IPS-20b (cell line): ENCODE data around the gene PKN3.

ENCODE experiments used
- H3K27ac ChIP-seq: one replicate; pipeline ENCODE4 v1.5.1; 2013; ENCODE audit warnings: low read length
- H3K27me3 ChIP-seq: 2 replicates; pipeline ENCODE4 v1.6.1; 2013; ENCODE audit warnings: mild to moderate bottlenecking, low read length, inconsistent platforms; ENCODE audit not compliant: insufficient read depth
- H3K36me3 ChIP-seq: 2 replicates; pipeline ENCODE4 v1.6.1; 2013; ENCODE audit warnings: low read depth, mild to moderate bottlenecking, inconsistent platforms, low read length, moderate library complexity; ENCODE audit not compliant: insufficient read depth
- H3K4me1 ChIP-seq: 2 replicates; pipeline ENCODE4 v1.6.1; 2013; ENCODE audit warnings: mild to moderate bottlenecking, control low read depth, inconsistent platforms, low read length, moderate library complexity; ENCODE audit not compliant: insufficient read depth
- H3K4me3 ChIP-seq: 2 replicates; pipeline ENCODE4 v1.5.1; 2013; ENCODE audit warnings: mild to moderate bottlenecking, low read length, inconsistent platforms
- H3K9ac ChIP-seq: 2 replicates; pipeline ENCODE4 v1.6.1; 2013; ENCODE audit warnings: low read depth, mild to moderate bottlenecking, inconsistent platforms, low read length, moderate library complexity
- H3K9me3 ChIP-seq: 2 replicates; pipeline ENCODE4 v1.6.1; 2013; ENCODE audit warnings: mild to moderate bottlenecking, low read depth, low read length, inconsistent platforms; ENCODE audit not compliant: insufficient read depth

PKN3 gene

DNA sequence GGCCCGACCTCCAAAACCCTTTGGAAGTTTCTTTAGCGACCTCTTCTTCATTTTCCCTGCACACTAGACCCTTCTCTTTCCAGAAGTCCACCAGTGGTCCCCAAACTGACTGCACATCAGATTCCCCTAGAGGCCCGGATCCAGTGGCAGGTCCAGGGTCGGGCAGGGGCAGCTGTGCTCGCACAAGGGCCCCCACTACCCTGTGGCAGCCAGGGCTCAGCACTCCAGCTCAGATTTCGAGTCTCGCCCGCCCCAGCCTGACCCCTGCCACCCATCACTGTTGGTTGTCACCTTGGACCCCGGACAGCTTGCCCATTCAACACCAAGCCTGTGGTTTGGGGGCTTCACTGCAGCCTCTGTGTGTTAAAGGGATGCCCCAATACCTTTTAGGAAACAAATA, 29.4 kb downstream of the PKN3 start:
- Histone ChIP-seq H3K27me3 (no peaks in the 10 kb centered on the region), H3K36me3 (peaks cover 6% of the 10 kb centered on the region; the same call in 1 of the 2 replicates), H3K27ac (no peak overlapping the region), H3K9ac (no peak overlapping the region), H3K4me1 (no peaks in the 10 kb centered on the region), H3K9me3 (no peaks in the 10 kb centered on the region), H3K4me3 (no peak overlapping the region)

GRCh38 chr9:128732576-128732975, 30.3 kb downstream of the PKN3 start:
- no peak overlapping the region for H3K27ac ChIP-seq
- H3K36me3 ChIP-seq = peaks cover 6% of the 10 kb centered on the region; the same call in 1 of the 2 replicates
- no peak overlapping the region for H3K9ac ChIP-seq
- H3K4me3 ChIP-seq = no peak overlapping the region
- H3K4me1 ChIP-seq = no peaks in the 10 kb centered on the region
- H3K9me3 ChIP-seq = no peaks in the 10 kb centered on the region
- H3K27me3 ChIP-seq = no peaks in the 10 kb centered on the region

DNA sequence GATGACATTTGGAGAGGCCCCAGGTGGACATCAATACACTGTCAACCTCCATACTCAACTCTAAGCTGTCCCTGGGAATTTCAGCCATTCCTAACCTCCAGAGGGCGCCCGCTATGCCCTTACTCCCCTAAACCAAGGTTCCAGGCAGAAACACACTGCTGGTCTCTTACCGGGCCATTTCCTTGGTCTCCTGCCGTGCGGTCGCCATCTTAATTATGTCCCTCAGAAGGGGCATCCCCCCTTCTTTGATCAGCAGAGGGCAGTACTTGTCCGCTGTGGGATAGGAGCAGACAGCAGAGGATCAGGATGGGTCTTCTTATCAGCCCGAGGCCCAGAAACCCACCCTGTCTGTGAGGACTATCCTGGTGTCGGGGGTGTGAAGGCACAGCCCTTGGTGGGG, 31.0 kb downstream of the PKN3 start:
- H3K9me3 ChIP-seq = no peaks in the 10 kb centered on the region
- no peaks in the 10 kb centered on the region for H3K4me1 ChIP-seq
- H3K9ac ChIP-seq = no peak overlapping the region
- no peaks in the 10 kb centered on the region for H3K27me3 ChIP-seq
- H3K36me3 ChIP-seq = peaks cover 6% of the 10 kb centered on the region; the same call in 1 of the 2 replicates
- H3K27ac ChIP-seq = no peak overlapping the region
- H3K4me3 ChIP-seq = no peak overlapping the region

- Histone ChIP-seq H3K4me1 (no peaks in the 10 kb centered on the region), H3K36me3 (peaks cover 8% of the 10 kb centered on the region; the same call in 1 of the 2 replicates), H3K4me3 (no peak overlapping the region), H3K27ac (no peak overlapping the region), H3K9ac (no peak overlapping the region), H3K27me3 (no peaks in the 10 kb centered on the region), H3K9me3 (no peaks in the 10 kb centered on the region)
Observed at GRCh38 chr9:128735373-128735772, 33.1 kb downstream of the PKN3 start.

GRCh38 chr9:128742401-128742800, 40.1 kb downstream of the PKN3 start:
- no peak overlapping the region for H3K9ac ChIP-seq
- H3K27ac ChIP-seq = no peak overlapping the region
- H3K27me3 ChIP-seq = no peaks in the 10 kb centered on the region
- no peak overlapping the region for H3K4me3 ChIP-seq
- H3K4me1 ChIP-seq = no peaks in the 10 kb centered on the region
- H3K36me3 ChIP-seq = peaks cover 3% of the 10 kb centered on the region; the same call in 1 of the 2 replicates
- no peaks in the 10 kb centered on the region; the same call in 1 of the 2 replicates for H3K9me3 ChIP-seq

GRCh38 chr9:128743421-128743820, 41.1 kb downstream of the PKN3 start:
- peaks cover 3% of the 10 kb centered on the region; the same call in 1 of the 2 replicates for H3K36me3 ChIP-seq
- H3K4me1 ChIP-seq = no peaks in the 10 kb centered on the region
- H3K9ac ChIP-seq = no peak overlapping the region
- no peaks in the 10 kb centered on the region for H3K27me3 ChIP-seq
- no peaks in the 10 kb centered on the region; the same call in 1 of the 2 replicates for H3K9me3 ChIP-seq
- H3K27ac ChIP-seq = no peak overlapping the region
- no peak overlapping the region for H3K4me3 ChIP-seq

DNA sequence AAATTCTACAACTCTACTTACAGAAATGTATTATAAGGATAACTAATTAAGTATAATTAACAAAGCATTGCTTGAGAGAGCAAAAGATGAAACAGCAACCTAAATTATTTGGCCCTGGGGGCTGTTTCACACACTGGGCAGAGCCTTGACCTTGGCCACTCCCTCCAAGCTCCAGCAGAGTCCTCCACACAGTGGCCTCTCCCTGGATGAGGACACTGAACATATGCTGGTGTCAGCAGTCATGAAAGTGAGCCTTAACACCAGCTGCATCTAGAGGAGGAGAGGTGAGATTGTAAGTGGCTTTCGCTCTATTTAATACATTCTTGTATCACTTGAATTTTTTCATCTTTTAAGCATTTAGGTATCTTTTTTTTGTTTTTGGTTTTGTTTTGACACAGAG, 44.9 kb downstream of the PKN3 start:
- Histone ChIP-seq H3K27ac (no peak overlapping the region), H3K36me3 (0 out of 2 replicates have a peak, but pooled peaks cover 4% of the 10 kb centered on the region), H3K9me3 (no peaks in the 10 kb centered on the region; the same call in 1 of the 2 replicates), H3K4me1 (no peaks in the 10 kb centered on the region), H3K4me3 (no peak overlapping the region), H3K9ac (no peak overlapping the region), H3K27me3 (no peaks in the 10 kb centered on the region)

GRCh38 chr9:128750926-128751595, 48.8 kb downstream of the PKN3 start:
- H3K27ac ChIP-seq = no peak overlapping the region
- no peaks in the 10 kb centered on the region for H3K4me1 ChIP-seq
- H3K27me3 ChIP-seq = no peaks in the 10 kb centered on the region
- peaks cover 4% of the 10 kb centered on the region; the same call in 1 of the 2 replicates for H3K36me3 ChIP-seq
- no peak overlapping the region for H3K4me3 ChIP-seq
- no peaks in the 10 kb centered on the region for H3K9me3 ChIP-seq
- H3K9ac ChIP-seq = no peak overlapping the region

GRCh38 chr9:128753627-128754026, 51.3 kb downstream of the PKN3 start:
- no peak overlapping the region for H3K27ac ChIP-seq
- H3K27me3 ChIP-seq = no peaks in the 10 kb centered on the region
- no peaks in the 10 kb centered on the region for H3K9me3 ChIP-seq
- no peak overlapping the region for H3K4me3 ChIP-seq
- H3K9ac ChIP-seq = no peak overlapping the region
- H3K4me1 ChIP-seq = no peaks in the 10 kb centered on the region
- H3K36me3 ChIP-seq = peaks cover 4% of the 10 kb centered on the region; the same call in 1 of the 2 replicates

- no peak overlapping the region for H3K9ac ChIP-seq
- no peak overlapping the region for H3K4me3 ChIP-seq
- no peaks in the 10 kb centered on the region; the same call in 1 of the 2 replicates for H3K36me3 ChIP-seq
- no peaks in the 10 kb centered on the region for H3K9me3 ChIP-seq
- no peak overlapping the region for H3K27ac ChIP-seq
- no peaks in the 10 kb centered on the region for H3K27me3 ChIP-seq
- no peaks in the 10 kb centered on the region for H3K4me1 ChIP-seq
Observed at GRCh38 chr9:128757602-128758001, 55.3 kb downstream of the PKN3 start.

DNA sequence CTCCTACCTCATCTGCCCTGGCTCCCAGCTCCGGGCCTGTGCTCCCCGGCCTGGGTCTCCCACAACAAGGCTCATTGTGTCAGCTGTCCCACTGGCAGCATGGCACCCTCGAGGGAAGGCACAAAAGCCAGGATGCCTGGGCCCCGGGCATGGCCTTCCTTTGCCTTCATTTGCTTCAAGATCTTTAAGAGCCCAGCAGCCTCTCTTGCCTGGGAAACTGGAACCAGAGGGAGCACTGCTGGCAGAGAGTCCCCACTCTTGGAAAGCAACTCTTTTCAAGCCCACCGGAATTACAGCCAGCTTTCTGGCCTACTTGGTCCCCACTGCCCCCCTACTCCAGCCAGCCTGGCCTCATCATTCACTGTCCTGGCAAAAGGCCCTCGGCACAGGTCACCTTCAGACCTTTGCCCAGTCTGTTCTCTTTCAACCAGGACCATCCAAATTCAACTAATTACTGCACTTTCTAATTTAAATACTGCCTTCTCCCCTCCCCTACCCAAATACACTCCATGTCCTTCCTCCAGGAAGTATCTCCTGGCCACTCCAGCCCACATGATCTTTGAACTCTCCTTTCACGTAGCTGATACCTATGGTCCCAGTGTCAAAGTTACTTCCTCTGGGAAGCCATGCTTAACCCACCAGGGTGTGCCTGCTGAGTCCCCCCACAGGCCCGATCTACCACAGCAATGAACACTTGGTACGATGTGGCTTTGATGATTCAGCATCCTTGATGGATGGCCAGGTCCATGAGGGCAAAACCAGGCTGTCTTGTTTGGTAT, 60.6 kb downstream of the PKN3 start:
- no peaks in the 10 kb centered on the region for H3K9me3 ChIP-seq
- no peak overlapping the region for H3K4me3 ChIP-seq
- H3K27ac ChIP-seq = no peak overlapping the region

GRCh38 chr9:128764361-128764760, 62.1 kb downstream of the PKN3 start:
- H3K27me3 ChIP-seq = no peaks in the 10 kb centered on the region
- no peak overlapping the region for H3K27ac ChIP-seq
- no peak overlapping the region for H3K9ac ChIP-seq
- H3K4me1 ChIP-seq = no peaks in the 10 kb centered on the region
- no peaks in the 10 kb centered on the region for H3K36me3 ChIP-seq
- H3K9me3 ChIP-seq = no peaks in the 10 kb centered on the region
- H3K4me3 ChIP-seq = no peak overlapping the region

More for the DNA sequence above, 60.6 kb downstream of the PKN3 start:
- Histone ChIP-seq H3K36me3 (no peaks in the 10 kb centered on the region), H3K27me3 (no peaks in the 10 kb centered on the region), H3K9ac (no peak overlapping the region), H3K4me1 (no peaks in the 10 kb centered on the region)
